ENCODE results near the gene SLC22A7.

DNA sequence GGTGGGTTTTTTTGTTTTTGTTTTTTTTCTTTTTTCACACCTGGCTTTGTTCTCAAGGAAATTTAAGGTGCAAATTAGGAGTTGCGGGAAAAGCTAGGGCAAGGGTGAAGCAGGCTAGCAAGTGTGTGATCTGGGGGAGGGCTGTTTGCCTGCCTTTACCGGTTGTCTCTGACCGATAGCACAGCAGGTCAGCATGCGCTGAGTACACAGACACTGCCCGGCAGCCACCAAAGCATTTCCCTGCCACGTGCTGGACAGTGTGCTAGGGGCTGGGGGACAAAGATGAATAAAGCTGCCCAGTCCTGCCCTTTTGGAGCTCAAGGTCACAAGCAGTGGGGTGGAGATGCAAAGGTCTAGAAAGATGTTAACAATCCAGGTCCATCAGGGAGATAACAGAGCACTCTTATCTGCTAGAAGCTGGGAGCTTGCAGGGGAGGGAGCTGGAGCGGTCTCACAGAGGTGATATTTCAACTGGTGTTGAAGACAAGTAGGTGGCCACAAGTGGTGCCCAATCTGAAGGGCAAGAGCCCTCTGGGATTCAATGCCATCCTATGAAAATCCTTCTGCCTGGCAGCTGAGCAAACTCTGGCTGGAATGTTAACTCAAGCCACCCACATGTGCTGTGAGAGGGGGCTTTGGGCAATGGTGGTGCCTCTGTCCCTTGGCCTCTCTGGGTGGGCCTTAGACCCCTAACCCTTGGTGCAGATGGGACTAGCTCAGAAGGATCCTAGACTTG lies 30.3 kb upstream of the SLC22A7 start:
- TF ChIP-seq, protein P1, sequence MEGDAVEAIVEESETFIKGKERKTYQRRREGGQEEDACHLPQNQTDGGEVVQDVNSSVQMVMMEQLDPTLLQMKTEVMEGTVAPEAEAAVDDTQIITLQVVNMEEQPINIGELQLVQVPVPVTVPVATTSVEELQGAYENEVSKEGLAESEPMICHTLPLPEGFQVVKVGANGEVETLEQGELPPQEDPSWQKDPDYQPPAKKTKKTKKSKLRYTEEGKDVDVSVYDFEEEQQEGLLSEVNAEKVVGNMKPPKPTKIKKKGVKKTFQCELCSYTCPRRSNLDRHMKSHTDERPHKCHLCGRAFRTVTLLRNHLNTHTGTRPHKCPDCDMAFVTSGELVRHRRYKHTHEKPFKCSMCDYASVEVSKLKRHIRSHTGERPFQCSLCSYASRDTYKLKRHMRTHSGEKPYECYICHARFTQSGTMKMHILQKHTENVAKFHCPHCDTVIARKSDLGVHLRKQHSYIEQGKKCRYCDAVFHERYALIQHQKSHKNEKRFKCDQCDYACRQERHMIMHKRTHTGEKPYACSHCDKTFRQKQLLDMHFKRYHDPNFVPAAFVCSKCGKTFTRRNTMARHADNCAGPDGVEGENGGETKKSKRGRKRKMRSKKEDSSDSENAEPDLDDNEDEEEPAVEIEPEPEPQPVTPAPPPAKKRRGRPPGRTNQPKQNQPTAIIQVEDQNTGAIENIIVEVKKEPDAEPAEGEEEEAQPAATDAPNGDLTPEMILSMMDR (IDR thresholded peaks at IDR 0.05): no peak
- no peak for TF ChIP-seq POLR2A (IDR thresholded peaks at IDR 0.05)

All from prostate gland (tissue), 2 donors.